Mammary epithelial cell (primary cell): ENCODE data around the gene VWA7.

Experiments used
- EZH2 ChIP-seq: IDR thresholded peaks from 2 replicates; pipeline ENCODE4 v1.6.1; 2012; ENCODE audit warnings: low read length, inconsistent platforms, borderline replicate concordance
- TF ChIP-seq, protein P1 (sequence below), 2 donors: IDR thresholded peaks in 1 of 2; conservative IDR thresholded peaks in 1 of 2; 2 replicates each; pipeline ENCODE4 v1.5.1; 2011 to 2012; ENCODE audit warnings: inconsistent platforms in 2 of 2, low read length in 2 of 2, mild to moderate bottlenecking in 2 of 2, control low read depth in 1 of 2, low read depth in 1 of 2; ENCODE audit not compliant: insufficient read depth in 1 of 2; ENCODE audit errors: extremely low read depth in 1 of 2

DNA sequence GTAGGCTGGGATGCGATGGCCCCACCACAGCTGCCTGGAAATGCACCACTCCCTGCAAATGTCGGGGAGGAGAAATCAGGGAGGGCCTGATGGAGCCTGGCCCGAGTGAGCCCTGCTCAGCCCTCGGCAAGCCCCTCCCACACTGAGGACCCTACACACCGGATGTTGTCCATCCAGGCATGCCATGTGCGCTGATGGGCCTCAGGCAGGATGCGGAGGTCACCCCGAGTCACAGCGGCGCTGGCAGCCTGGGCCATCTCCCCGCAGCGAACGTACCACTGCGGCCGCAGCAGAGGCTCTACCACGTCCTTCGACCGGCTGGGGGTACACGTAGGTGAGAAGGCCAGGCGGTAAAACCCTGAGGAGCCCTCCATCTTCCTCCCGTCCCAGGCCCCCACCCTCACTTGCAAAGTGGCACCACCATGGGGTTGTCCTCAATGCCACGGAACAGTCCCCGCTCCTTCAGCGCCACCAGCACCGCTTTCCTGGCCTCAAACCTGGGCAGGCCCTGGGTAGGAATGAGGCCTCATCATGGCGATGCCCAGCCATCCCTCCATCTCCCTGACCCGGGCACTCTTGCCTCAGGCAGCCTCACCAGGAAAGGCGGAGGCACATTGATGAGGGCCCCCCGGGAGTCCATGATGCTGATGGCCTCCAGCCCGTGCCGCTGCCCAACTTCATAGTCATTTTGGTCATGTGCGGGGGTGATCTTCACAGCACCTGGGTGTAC lies 5.2 kb upstream of the VWA7 start:
- TF ChIP-seq, protein P1, sequence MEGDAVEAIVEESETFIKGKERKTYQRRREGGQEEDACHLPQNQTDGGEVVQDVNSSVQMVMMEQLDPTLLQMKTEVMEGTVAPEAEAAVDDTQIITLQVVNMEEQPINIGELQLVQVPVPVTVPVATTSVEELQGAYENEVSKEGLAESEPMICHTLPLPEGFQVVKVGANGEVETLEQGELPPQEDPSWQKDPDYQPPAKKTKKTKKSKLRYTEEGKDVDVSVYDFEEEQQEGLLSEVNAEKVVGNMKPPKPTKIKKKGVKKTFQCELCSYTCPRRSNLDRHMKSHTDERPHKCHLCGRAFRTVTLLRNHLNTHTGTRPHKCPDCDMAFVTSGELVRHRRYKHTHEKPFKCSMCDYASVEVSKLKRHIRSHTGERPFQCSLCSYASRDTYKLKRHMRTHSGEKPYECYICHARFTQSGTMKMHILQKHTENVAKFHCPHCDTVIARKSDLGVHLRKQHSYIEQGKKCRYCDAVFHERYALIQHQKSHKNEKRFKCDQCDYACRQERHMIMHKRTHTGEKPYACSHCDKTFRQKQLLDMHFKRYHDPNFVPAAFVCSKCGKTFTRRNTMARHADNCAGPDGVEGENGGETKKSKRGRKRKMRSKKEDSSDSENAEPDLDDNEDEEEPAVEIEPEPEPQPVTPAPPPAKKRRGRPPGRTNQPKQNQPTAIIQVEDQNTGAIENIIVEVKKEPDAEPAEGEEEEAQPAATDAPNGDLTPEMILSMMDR (conservative IDR thresholded peaks at IDR 0.05 in 1 of 2, IDR thresholded peaks at IDR 0.05 in 1 of 2; ENCODE audit: extremely low read depth in 1 of 2, insufficient read depth in 1 of 2, low read depth in 1 of 2, low read length in 2 of 2): no peak
- no peak for TF ChIP-seq EZH2
